Memory B cell (primary cell): ENCODE results near the gene SMNDC1.

Experiments used
- ATAC-seq: fragments of 150-1000 bp; cut with Tn5 transposase; 2 replicates; pipeline ENCODE4 v1.10.0; 2021; ENCODE audit warnings: low read depth, mild to moderate bottlenecking, moderate library complexity
- DNase-seq, 2 donors: peaks; one replicate each; pipeline ENCODE4 v3.0.0; 2022; ENCODE audit warnings: low spot score in 2 of 2
- H3K27ac Mint-ChIP-seq: one replicate; pipeline ENCODE4 v1.8.0; 2022; ENCODE audit warnings: mild to moderate bottlenecking, moderate library complexity, mixed read lengths
- H3K27me3 Mint-ChIP-seq: one replicate; pipeline ENCODE4 v1.8.0; 2022; ENCODE audit warnings: mixed read lengths
- H3K36me3 Mint-ChIP-seq: one replicate; pipeline ENCODE4 v1.8.0; 2022; ENCODE audit warnings: mild to moderate bottlenecking, mixed read lengths
- H3K4me1 Mint-ChIP-seq: one replicate; pipeline ENCODE4 v1.8.0; 2022; ENCODE audit warnings: mixed read lengths
- H3K4me3 Mint-ChIP-seq: one replicate; pipeline ENCODE4 v1.8.0; 2022; ENCODE audit warnings: mild to moderate bottlenecking, moderate library complexity, mixed read lengths
- H3K9me3 Mint-ChIP-seq: one replicate; pipeline ENCODE4 v1.8.0; 2022; ENCODE audit warnings: mixed read lengths

The SMNDC1 gene

DNA sequence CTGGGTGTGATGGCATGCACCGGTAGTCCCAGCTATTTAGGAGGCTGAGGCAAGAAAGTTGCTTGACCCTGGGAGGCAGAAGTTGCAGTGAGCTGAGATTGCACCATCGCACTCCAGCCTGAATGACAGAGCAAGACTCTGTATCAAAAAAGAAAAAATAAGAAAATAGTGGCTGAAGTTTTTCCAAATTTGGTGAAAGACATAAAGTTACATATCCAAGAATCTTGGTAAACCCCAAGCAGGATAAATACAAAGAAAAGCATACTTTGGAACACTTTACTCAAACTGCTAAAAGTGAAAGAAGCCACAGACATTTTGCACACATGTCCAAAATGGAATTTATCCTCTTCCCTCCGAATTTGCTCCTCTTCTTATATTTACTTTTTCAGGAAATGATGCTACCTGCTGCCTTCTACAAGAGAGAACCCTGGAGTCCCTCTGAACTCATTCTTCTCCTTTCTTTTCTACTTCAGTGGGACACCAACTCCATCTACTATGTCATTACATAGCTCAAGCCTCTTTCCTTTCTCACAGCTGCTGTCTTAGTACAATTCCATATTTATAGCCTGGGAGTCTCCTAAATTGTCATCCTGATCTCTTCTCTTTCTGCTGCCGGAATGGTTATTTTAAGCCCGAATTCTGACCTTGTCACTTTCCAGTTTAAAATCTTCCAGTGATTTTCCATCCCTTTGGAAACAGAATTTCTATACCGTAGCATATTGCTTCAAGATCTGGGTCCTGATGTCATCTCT, 17.3 kb upstream of the SMNDC1 start:
- Mint-ChIP-seq H3K4me1 (peaks cover 13% of the 10 kb centered on the region), H3K27ac (peak overlapping the region; percentile 58)
- ATAC-seq, result no peak

DNA sequence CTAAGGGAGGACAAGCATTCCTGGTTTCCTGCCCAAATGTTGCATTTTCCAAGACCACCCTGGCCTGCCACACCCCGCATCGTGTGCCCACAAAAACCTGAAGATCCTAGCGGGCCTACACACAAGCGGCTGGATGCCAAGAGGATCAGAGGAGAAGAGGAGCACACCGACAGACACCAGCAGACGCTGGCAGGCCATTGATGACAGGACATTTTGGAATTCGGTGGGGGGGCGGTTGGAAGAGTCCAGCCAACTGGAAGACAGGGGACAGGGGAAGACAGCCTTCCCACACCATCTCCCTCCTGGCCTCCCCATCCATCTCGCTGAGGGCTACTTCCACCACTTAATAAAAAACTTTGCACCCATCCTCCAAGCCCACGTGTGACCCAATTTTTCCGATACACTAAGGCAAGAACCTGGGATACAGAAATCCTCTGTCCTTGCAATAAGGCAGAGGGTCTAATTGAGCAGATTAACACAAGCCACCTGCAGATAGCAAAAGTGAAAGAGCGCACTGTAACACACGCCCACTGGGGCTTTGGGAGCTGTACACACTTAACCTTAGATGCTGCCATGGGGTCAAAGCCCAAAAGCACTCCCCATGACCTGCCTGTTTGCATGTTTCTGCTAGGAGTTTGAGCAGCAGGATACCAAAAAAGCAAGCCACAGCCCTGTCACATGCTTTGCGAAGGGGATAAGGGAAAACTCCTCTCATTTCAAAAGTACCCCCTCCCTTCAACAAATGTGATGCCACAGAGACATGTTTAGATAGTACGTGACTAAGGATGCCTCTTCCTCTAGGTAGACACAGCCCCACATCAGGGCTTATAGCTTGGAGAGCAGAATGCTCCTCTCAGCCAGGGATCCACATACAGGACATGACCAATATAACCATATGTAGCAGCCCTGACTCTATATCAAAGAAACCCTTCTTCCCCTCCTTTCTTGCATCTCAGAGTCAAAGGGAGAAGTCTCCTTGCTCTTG, 13.4 kb upstream of the SMNDC1 start:
- no peak for DNase-seq
- H3K4me1 Mint-ChIP-seq, result peaks cover 2% of the 10 kb centered on the region
- ATAC-seq, result no peak
- H3K4me3 Mint-ChIP-seq, result no peak overlapping the region
- H3K27me3 Mint-ChIP-seq, result peaks cover 3% of the 10 kb centered on the region
- H3K27ac Mint-ChIP-seq, result no peak overlapping the region
- H3K9me3 Mint-ChIP-seq, result peaks cover 5% of the 10 kb centered on the region
- H3K36me3 Mint-ChIP-seq, result peaks cover 11% of the 10 kb centered on the region

More for the DNA sequence above, 17.3 kb upstream of the SMNDC1 start:
- H3K36me3 Mint-ChIP-seq, result peaks cover 11% of the 10 kb centered on the region
- no peak for DNase-seq
- peaks cover 2% of the 10 kb centered on the region for H3K27me3 Mint-ChIP-seq
- no peak overlapping the region for H3K4me3 Mint-ChIP-seq
- H3K9me3 Mint-ChIP-seq, result peaks cover 5% of the 10 kb centered on the region

DNA sequence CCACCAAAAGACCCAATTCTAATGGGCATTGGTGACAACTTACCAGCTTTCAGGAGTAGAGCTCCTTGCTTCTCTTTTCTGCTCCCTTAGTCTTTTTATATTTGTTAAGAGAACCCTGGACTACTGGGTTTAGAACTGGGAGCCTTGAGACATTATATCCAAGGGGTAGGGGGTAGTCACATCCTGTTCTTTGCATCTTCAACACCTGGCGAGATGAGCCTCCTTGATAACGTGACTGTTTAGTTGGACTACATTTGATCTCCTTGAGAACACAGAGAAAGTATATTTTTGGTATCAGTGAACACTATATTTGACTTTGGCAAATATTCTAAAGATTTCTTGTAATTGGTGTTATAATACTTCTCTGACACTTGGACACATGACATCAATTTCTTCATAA, 9.0 kb upstream of the SMNDC1 start:
- Mint-ChIP-seq H3K27me3 (peaks cover 4% of the 10 kb centered on the region), H3K36me3 (no peaks in the 10 kb centered on the region), H3K4me3 (no peak overlapping the region), H3K4me1 (peaks cover 6% of the 10 kb centered on the region), H3K9me3 (no peaks in the 10 kb centered on the region), H3K27ac (no peak overlapping the region)
- DNase-seq, result no peak
- ATAC-seq, result no peak

DNA sequence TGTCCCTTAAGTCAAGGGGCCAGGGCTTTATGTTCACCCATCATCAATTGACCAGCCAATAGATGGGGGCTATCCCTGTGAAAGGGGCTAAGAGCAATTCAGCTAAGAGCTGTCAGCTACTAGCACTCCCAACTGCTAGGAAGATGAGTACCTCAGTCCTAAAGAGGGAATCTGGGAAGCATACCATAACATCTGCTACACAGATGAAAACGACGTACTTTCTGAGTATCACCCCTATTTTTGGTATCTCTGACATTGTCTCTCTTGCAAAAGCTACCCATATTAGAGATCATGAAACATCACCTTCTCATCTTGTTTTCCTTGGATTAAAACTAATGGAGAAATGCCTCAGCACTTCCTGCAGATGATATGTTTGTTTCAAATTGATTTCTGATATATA, 7.5 kb upstream of the SMNDC1 start:
- no peak for DNase-seq
- no peaks in the 10 kb centered on the region for H3K9me3 Mint-ChIP-seq
- no peak overlapping the region for H3K4me3 Mint-ChIP-seq
- peaks cover 4% of the 10 kb centered on the region for H3K27me3 Mint-ChIP-seq
- no peak for ATAC-seq
- no peak overlapping the region for H3K27ac Mint-ChIP-seq
- H3K4me1 Mint-ChIP-seq, result peaks cover 6% of the 10 kb centered on the region
- no peaks in the 10 kb centered on the region for H3K36me3 Mint-ChIP-seq

DNA sequence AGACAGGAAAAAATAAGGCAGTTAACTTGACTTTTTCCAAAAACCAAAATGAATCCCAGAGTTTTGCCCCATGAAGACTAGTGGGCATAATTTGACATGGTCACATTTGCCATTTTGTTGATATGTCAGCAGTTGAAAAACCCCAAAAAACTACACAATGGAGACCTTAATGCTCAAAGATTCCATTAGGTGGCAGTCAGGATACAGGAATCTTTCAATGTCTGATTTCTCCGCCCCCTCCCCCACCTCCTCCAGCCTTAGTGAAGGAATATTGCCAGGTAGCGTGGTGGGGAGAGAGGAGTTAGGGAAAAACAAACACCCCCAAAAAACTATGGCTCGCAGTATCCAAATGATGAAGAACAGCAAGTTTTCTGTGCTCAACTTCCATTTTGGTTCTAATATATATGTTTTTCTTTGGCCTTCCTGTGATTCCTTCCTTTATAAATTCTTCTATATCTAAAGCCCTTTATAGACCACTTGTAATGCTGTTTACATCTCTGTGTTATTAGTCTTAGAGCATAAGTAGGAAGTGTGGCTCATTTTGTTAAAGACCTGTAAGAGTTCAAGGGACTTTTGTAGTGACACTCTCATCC, 6.7 kb upstream of the SMNDC1 start:
- no peaks in the 10 kb centered on the region for H3K36me3 Mint-ChIP-seq
- DNase-seq (peak in 1 of 2 donors; percentile 34), ATAC-seq (peak; percentile 74)
- peaks cover 6% of the 10 kb centered on the region for H3K4me1 Mint-ChIP-seq
- peaks cover 4% of the 10 kb centered on the region for H3K27me3 Mint-ChIP-seq
- H3K27ac Mint-ChIP-seq, result no peak overlapping the region
- no peaks in the 10 kb centered on the region for H3K9me3 Mint-ChIP-seq
- no peak overlapping the region for H3K4me3 Mint-ChIP-seq

DNA sequence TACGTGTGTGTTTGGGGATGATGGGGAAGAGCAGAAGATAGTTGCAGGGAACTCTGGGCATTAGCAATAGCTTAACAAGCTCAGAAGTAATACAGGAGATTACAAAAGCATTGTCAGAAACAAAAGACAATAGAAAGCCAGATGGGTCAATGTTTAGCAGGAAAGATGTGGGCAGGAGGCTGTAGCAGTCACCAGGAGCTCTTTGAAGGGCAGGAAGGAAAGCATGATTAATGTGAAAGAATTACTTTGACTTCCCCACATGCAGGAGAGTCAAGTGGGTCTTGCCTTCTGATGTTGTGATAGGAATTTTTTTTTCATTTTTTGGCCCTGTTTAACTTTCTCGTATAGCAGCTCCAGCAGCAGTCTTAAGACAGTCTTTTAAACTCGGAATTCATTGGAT, 6.0 kb upstream of the SMNDC1 start:
- Mint-ChIP-seq H3K36me3 (no peaks in the 10 kb centered on the region), H3K4me1 (peaks cover 9% of the 10 kb centered on the region), H3K27ac (no peak overlapping the region), H3K27me3 (peaks cover 4% of the 10 kb centered on the region), H3K9me3 (no peaks in the 10 kb centered on the region), H3K4me3 (no peak overlapping the region)
- ATAC-seq (no peak), DNase-seq (no peak)

DNA sequence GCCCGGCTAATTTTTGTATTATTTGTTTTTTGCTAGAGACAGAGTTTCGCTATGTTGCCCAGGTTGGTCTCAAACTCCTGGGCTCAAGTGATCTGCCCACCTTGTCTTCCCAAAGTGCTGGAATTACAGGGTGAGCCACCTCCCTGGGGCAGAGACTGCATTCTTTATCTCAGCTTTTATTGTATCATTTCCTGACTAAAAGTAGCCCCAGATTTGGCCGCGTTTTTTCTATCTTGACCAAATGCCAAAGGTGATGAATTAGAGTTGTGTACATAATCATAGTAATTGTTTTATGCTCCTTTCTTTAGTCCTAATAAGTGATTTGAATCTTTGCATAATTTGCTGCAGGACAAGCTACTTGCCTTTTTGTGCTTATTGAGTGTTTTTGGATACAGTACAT, 3.1 kb upstream of the SMNDC1 start:
- DNase-seq (no peak), ATAC-seq (no peak)
- H3K4me1 Mint-ChIP-seq, result peaks cover 18% of the 10 kb centered on the region
- no peak overlapping the region for H3K27ac Mint-ChIP-seq
- no peak overlapping the region for H3K4me3 Mint-ChIP-seq
- H3K36me3 Mint-ChIP-seq, result peaks cover 4% of the 10 kb centered on the region
- H3K9me3 Mint-ChIP-seq, result no peaks in the 10 kb centered on the region
- H3K27me3 Mint-ChIP-seq, result no peaks in the 10 kb centered on the region

DNA sequence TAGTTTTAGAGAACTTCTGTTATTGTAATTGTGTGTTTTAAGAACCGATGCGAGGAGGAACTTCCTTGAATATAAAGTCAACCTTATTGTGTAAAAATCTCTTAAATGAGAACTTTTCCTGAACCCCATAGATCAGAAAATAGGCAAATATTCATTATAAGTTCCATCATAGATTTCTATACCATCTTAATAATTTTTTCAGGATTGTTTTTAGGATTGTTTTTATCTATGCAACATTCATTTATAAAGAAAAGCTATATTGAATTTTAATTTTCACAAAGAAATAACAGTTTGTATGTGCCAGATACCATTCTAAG, 1.7 kb upstream of the SMNDC1 start:
- Mint-ChIP-seq H3K4me3 (no peak overlapping the region), H3K4me1 (peaks cover 16% of the 10 kb centered on the region), H3K27me3 (no peaks in the 10 kb centered on the region), H3K27ac (no peak overlapping the region), H3K36me3 (peaks cover 6% of the 10 kb centered on the region), H3K9me3 (no peaks in the 10 kb centered on the region)
- ATAC-seq, result no peak
- no peak for DNase-seq

DNA sequence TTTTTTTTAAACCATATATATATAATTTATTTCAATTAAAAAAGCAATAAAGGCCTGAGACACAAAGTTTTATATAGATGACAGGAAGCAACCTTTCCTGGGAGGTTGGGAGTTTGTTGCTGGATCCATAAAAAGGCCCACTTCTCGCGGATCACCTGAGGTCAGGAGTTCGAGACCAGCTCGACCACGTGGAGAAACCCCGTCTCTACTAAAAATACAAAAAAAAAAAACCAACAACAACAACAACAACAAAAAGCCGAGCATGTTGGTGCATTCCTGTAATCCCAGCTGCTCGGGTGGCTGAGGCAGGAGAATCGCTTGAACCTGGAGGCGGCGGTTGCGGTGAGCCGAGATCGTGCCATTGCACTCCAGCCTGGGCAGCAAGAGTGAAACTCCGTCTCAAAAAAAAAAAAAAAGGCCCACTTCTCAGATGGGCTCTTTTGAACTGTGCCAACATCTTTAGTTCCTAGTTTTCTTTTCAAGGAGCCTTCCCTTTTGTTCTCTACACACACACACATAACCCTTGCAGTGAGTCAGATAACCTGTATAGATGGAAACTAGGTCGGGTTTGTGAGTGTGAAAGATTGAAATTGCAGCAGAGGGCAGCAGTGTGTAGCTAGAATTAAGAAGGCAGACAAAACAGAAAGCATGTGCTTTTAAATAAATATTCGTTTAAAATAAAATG, 1.2 kb upstream of the SMNDC1 start:
- H3K4me3 Mint-ChIP-seq, result peak overlapping the region; percentile 90
- H3K27me3 Mint-ChIP-seq, result no peaks in the 10 kb centered on the region
- H3K36me3 Mint-ChIP-seq, result peaks cover 8% of the 10 kb centered on the region
- no peaks in the 10 kb centered on the region for H3K9me3 Mint-ChIP-seq
- ATAC-seq (peak; percentile 45), DNase-seq (peak in 1 of 2 donors; percentile 66)
- peak overlapping the region; percentile 94 for H3K27ac Mint-ChIP-seq
- peaks cover 17% of the 10 kb centered on the region for H3K4me1 Mint-ChIP-seq

DNA sequence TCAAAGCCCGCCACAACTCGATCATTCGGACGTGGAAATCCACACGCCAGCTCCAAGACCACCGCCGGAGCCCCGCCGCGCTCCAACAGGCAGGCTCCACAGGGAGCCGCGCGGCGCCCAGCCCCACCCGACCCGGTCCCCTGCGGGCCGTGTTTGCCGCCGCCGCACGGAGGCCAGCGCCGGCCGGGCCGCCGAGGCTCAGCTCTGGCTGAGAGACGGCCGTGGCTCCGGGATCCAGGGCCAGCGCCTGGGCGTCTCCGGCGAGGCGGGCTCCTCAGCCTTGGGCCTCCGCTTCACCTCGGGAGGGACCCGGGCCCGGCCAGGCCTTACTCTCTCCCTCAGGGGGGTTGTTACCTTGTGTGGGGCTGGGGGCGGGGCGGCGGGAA, 333 bp downstream of the SMNDC1 start:
- DNase-seq, result no peak
- Mint-ChIP-seq H3K36me3 (peaks cover 9% of the 10 kb centered on the region), H3K4me1 (peaks cover 19% of the 10 kb centered on the region)

DNA sequence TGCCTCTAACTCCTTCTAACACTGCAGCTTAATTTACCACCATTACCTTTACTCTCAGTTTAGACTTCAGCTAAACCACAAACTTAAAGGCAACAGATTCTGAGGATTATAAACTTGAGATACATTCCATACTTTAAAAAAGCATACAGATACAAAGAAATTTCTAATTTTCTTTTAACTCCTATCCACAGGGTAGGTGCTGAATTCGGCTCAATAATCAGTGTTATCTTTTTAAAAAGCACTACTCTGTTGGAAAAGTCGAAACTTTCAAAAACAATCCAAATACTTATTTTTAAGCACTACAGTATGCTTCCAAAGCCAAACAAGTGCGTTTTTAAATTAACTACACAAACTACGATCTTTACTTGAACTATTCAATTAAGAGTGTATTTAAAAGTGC, 1.0 kb downstream of the SMNDC1 start:
- no peak for ATAC-seq
- Mint-ChIP-seq H3K27me3 (no peaks in the 10 kb centered on the region), H3K4me1 (peaks cover 19% of the 10 kb centered on the region), H3K4me3 (peak overlapping the region; percentile 90), H3K36me3 (peaks cover 9% of the 10 kb centered on the region), H3K27ac (peak overlapping the region; percentile 94), H3K9me3 (no peaks in the 10 kb centered on the region)
- no peak for DNase-seq

More for the DNA sequence above, 333 bp downstream of the SMNDC1 start:
- H3K9me3 Mint-ChIP-seq, result no peaks in the 10 kb centered on the region
- no peaks in the 10 kb centered on the region for H3K27me3 Mint-ChIP-seq
- peak overlapping the region; percentile 90 for H3K4me3 Mint-ChIP-seq
- peak overlapping the region; percentile 94 for H3K27ac Mint-ChIP-seq
- ATAC-seq, result peak; percentile 44

DNA sequence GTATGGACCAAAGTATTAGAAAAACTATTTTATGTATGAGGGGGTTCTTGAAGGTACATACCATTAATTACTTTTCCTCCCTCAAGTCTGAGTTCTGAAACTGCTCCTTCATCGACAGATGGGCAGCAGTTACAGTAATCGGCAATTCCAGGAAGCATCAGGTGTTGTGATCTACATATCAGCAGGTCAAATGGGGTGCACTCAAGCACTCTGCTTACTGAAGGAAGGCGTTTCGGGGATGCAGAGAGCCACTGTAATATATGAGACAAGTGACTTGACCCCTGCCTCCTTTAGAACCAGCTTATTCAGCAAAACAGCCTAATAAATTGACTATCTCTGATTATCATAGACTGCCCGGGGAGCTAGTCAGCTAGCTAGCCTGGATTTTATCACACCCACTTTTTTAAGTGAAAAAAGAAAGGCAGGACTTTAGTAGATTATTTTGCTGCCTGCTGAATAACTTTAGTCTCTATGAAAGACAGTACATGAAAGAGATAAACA, 4.2 kb downstream of the SMNDC1 start:
- DNase-seq, result no peak
- H3K36me3 Mint-ChIP-seq, result peaks cover 24% of the 10 kb centered on the region
- H3K4me3 Mint-ChIP-seq, result no peak overlapping the region
- no peaks in the 10 kb centered on the region for H3K9me3 Mint-ChIP-seq
- H3K27me3 Mint-ChIP-seq, result no peaks in the 10 kb centered on the region
- peaks cover 18% of the 10 kb centered on the region for H3K4me1 Mint-ChIP-seq
- peak overlapping the region; percentile 39 for H3K27ac Mint-ChIP-seq
- ATAC-seq, result no peak

DNA sequence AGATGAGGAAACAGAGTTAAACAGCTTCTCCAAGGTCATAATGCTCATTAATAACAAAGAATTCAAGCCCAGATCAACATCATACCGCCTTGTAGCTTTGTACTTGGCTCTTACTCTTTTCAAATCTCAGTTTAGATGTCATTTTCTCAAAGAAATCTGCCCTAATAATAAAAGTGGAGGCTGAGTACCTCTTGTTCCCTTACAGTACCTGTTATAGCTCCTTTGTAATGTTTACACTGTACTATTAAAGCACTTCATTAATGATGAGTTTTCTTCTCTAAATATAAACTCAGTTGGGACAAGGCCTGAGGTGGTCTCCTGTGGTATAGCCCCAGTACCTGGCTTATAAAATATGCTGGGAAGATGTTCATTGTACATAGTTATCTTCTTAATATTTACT, 7.8 kb downstream of the SMNDC1 start:
- peaks cover 26% of the 10 kb centered on the region for H3K36me3 Mint-ChIP-seq
- DNase-seq (no peak), ATAC-seq (no peak)
- H3K4me3 Mint-ChIP-seq, result no peak overlapping the region
- H3K4me1 Mint-ChIP-seq, result peaks cover 9% of the 10 kb centered on the region
- H3K27ac Mint-ChIP-seq, result no peak overlapping the region
- H3K9me3 Mint-ChIP-seq, result no peaks in the 10 kb centered on the region
- no peaks in the 10 kb centered on the region for H3K27me3 Mint-ChIP-seq
